ENCODE data around the gene TBCD. TPM values are rescaled to one million over a fixed set of nuclear protein-coding genes. Genes with fewer than 3 reads are reported as not detected.

TBCD gene
- total RNA-seq, 1 experiment from 2014 or later: 94.6 TPM

- Mint-ChIP-seq H3K4me1 (ENCODE audit: low read depth, unreplicated experiment) (no peaks in the 10 kb centered on the region), H3K9me3 (ENCODE audit: unreplicated experiment) (peaks cover 58% of the 10 kb centered on the region), H3K4me3 (ENCODE audit: unreplicated experiment) (no peak overlapping the region), H3K27me3 (ENCODE audit: insufficient read depth, unreplicated experiment) (no peaks in the 10 kb centered on the region), H3K27ac (ENCODE audit: unreplicated experiment) (peak overlapping the region; percentile 32), H3K36me3 (ENCODE audit: insufficient read depth, unreplicated experiment) (peaks cover 45% of the 10 kb centered on the region)
- no TSS peak for BruUV-seq (replicated peaks)
- Histone ChIP-seq H3K4me3 (ENCODE audit: low read depth, low read length) (no peak overlapping the region), H3K27me3 (replicated peaks; ENCODE audit: control insufficient read depth, insufficient read depth, low read length) (no peaks in the 10 kb centered on the region), H3K4me1 (no peaks in the 10 kb centered on the region), H3K36me3 (ENCODE audit: control insufficient read depth, insufficient read depth, low read length) (peaks cover 11% of the 10 kb centered on the region), H3K9me3 (peaks cover 20% of the 10 kb centered on the region)
- intact Hi-C loops (cut with micrococcal nuclease; ENCODE audit: unreplicated experiment): no loop called here
- POLR2A ChIA-PET: no interaction called here
- CTCF ChIA-PET: no interaction called here
- no peak for TF ChIP-seq CTCF (IDR thresholded peaks at IDR 0.05; ENCODE audit: insufficient read depth in 1 of 2, low read depth in 1 of 2, low read length in 1 of 2, severe bottlenecking in 1 of 2, unreplicated experiment in 1 of 2)
- peak in 1 of 2 experiments; percentile 31 for DNase-seq
These were observed 196.2 kb downstream of the TBCD start for GRCh38 chr17:82948081-82948511.

DNA sequence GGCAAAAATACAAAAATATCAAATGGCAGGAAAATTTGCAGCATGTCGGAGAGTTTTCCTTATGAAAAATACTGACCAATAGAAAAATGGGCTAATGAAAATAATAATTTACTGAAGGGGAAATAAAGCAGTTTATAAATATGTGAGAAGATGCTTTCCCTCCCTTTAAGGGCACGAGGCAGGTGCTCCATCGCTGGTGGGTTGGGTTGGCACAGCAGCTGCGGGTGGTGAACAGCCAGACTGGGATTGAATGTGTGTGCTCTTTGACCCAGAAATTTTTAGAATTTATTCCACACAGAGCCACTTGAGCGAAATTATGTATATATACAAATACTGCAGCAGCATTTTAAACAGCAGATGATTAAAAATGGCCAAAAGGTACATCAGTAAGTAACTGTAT is 197.1 kb downstream of the TBCD start:
- no peak for TF ChIP-seq CTCF (IDR thresholded peaks at IDR 0.05; ENCODE audit: insufficient read depth in 1 of 2, low read depth in 1 of 2, low read length in 1 of 2, severe bottlenecking in 1 of 2, unreplicated experiment in 1 of 2)
- Histone ChIP-seq H3K4me1 (no peaks in the 10 kb centered on the region), H3K27me3 (replicated peaks; ENCODE audit: control insufficient read depth, insufficient read depth, low read length) (no peaks in the 10 kb centered on the region), H3K36me3 (ENCODE audit: control insufficient read depth, insufficient read depth, low read length) (peaks cover 4% of the 10 kb centered on the region; the same call in 1 of the 2 replicates), H3K9me3 (peaks cover 20% of the 10 kb centered on the region), H3K4me3 (ENCODE audit: low read depth, low read length) (no peak overlapping the region)
- Mint-ChIP-seq H3K9me3 (ENCODE audit: unreplicated experiment) (peaks cover 56% of the 10 kb centered on the region), H3K4me1 (ENCODE audit: low read depth, unreplicated experiment) (no peaks in the 10 kb centered on the region), H3K4me3 (ENCODE audit: unreplicated experiment) (no peak overlapping the region), H3K27ac (ENCODE audit: unreplicated experiment) (no peak overlapping the region), H3K27me3 (ENCODE audit: insufficient read depth, unreplicated experiment) (no peaks in the 10 kb centered on the region), H3K36me3 (ENCODE audit: insufficient read depth, unreplicated experiment) (peaks cover 36% of the 10 kb centered on the region)
- ChIA-PET POLR2A (no interaction called here), CTCF (no interaction called here)
- BruUV-seq (replicated peaks): no TSS peak
- intact Hi-C loops (cut with micrococcal nuclease; ENCODE audit: unreplicated experiment): no loop called here
- no peak for DNase-seq

GRCh38 chr17:82949361-82949760 is 197.5 kb downstream of the TBCD start:
- peaks cover 32% of the 10 kb centered on the region for H3K36me3 Mint-ChIP-seq (ENCODE audit: insufficient read depth, unreplicated experiment)
- intact Hi-C loops (cut with micrococcal nuclease; ENCODE audit: unreplicated experiment): no loop called here
- peaks cover 23% of the 10 kb centered on the region for H3K9me3 ChIP-seq
- DNase-seq: peak in 1 of 2 experiments; percentile 13
- no peak for TF ChIP-seq CTCF (IDR thresholded peaks at IDR 0.05; ENCODE audit: insufficient read depth in 1 of 2, low read depth in 1 of 2, low read length in 1 of 2, severe bottlenecking in 1 of 2, unreplicated experiment in 1 of 2)
- ChIA-PET POLR2A (no interaction called here), CTCF (no interaction called here)
- no peaks in the 10 kb centered on the region for H3K4me1 ChIP-seq
- H3K27me3 Mint-ChIP-seq (ENCODE audit: insufficient read depth, unreplicated experiment): no peaks in the 10 kb centered on the region
- H3K27ac Mint-ChIP-seq (ENCODE audit: unreplicated experiment): no peak overlapping the region
- no TSS peak for BruUV-seq (replicated peaks)
- H3K9me3 Mint-ChIP-seq (ENCODE audit: unreplicated experiment): peaks cover 52% of the 10 kb centered on the region
- H3K36me3 ChIP-seq (ENCODE audit: control insufficient read depth, insufficient read depth, low read length): peaks cover 1% of the 10 kb centered on the region; the same call in 1 of the 2 replicates
- H3K27me3 ChIP-seq (replicated peaks; ENCODE audit: control insufficient read depth, insufficient read depth, low read length): no peaks in the 10 kb centered on the region
- H3K4me1 Mint-ChIP-seq (ENCODE audit: low read depth, unreplicated experiment): no peaks in the 10 kb centered on the region
- no peak overlapping the region for H3K4me3 ChIP-seq (ENCODE audit: low read depth, low read length)
- no peak overlapping the region for H3K4me3 Mint-ChIP-seq (ENCODE audit: unreplicated experiment)

All from Caco-2 (cell line).